NOMO-1 treated with DMSO at 0.1 percent for 48 hours (cell line): ENCODE results near the gene MOV10.
A peak's percentile ranks its signal among the peaks of the same experiment; 100 is the strongest.

Experiments used
- DNase-seq: peaks from one replicate; lab custom pipeline; 2025; ENCODE audit not compliant: unreplicated experiment; lab: John Stamatoyannopoulos, UW

Gene MOV10

GRCh38 chr1:112698366-112699310, 24.2 kb downstream of the MOV10 start:
- no peak for DNase-seq

GRCh38 chr1:112699425-112700144, 25.1 kb downstream of the MOV10 start:
- DNase-seq, result no peak

- DNase-seq, result peak; percentile 72
Observed at GRCh38 chr1:112700290-112701226, 26.1 kb downstream of the MOV10 start.

GRCh38 chr1:112701227-112702066, 27.0 kb downstream of the MOV10 start:
- DNase-seq, result no peak

GRCh38 chr1:112702067-112702395, 27.6 kb downstream of the MOV10 start:
- no peak for DNase-seq

GRCh38 chr1:112702420-112703261, 28.2 kb downstream of the MOV10 start:
- no peak for DNase-seq

- no peak for DNase-seq
Observed at GRCh38 chr1:112703706-112704105, 29.2 kb downstream of the MOV10 start.

GRCh38 chr1:112704391-112704933, 30.0 kb downstream of the MOV10 start:
- no peak for DNase-seq

GRCh38 chr1:112704934-112705627, 30.6 kb downstream of the MOV10 start:
- DNase-seq, result peak; percentile 69

GRCh38 chr1:112706505-112707220, 32.2 kb downstream of the MOV10 start, which contains the start of gene RHOC:
Gene RHOC, minus strand, starts transcription at chr1:112707127. Its CDS starts 3,328 bp downstream, at chr1:112703799.
- peak; percentile 44 for DNase-seq

- peak; percentile 63 for DNase-seq
Observed at GRCh38 chr1:112707221-112708001, 33.0 kb downstream of the MOV10 start.

GRCh38 chr1:112708002-112708448, 33.6 kb downstream of the MOV10 start:
- DNase-seq, result no peak

- no peak for DNase-seq
Observed at GRCh38 chr1:112708489-112708888, 34.0 kb downstream of the MOV10 start.

GRCh38 chr1:112710159-112710558, 35.7 kb downstream of the MOV10 start:
- no peak for DNase-seq

- DNase-seq, result no peak
Observed at GRCh38 chr1:112710586-112710985, 36.1 kb downstream of the MOV10 start.

GRCh38 chr1:112711041-112711440, 36.6 kb downstream of the MOV10 start:
- DNase-seq, result no peak

GRCh38 chr1:112711670-112712069, 37.2 kb downstream of the MOV10 start:
- no peak for DNase-seq
